Kidney glomerular epithelial cell (primary cell): Measurements from ENCODE around the gene GPR3.
"Not testable (repeated sequence)": the region's sequence is repeated elsewhere in the genome, so short reads cannot be mapped to it uniquely, and the experiment has no call there.

Source experiments
- DNase-seq: peaks from one replicate; lab custom pipeline; 2025; lab: John Stamatoyannopoulos, UW

Gene GPR3

GRCh38 chr1:27428316-27429028 lies 36.0 kb downstream of the GPR3 start:
- DNase-seq: no peak

GRCh38 chr1:27429029-27429425 lies 36.6 kb downstream of the GPR3 start:
- DNase-seq: no peak

GRCh38 chr1:27430903-27431600 lies 38.6 kb downstream of the GPR3 start:
- peak; percentile 9 for DNase-seq

GRCh38 chr1:27431601-27431940 lies 39.1 kb downstream of the GPR3 start:
- no peak for DNase-seq

- DNase-seq: not testable (repeated sequence)
These were observed 40.3 kb downstream of the GPR3 start for GRCh38 chr1:27432725-27433124.

GRCh38 chr1:27433706-27434105 lies 41.3 kb downstream of the GPR3 start:
- DNase-seq: no peak

- DNase-seq: no peak
These were observed 43.3 kb downstream of the GPR3 start for GRCh38 chr1:27435566-27436203.

GRCh38 chr1:27436204-27437159 lies 44.1 kb downstream of the GPR3 start:
- peak; percentile 45 for DNase-seq

GRCh38 chr1:27438621-27439061 lies 46.2 kb downstream of the GPR3 start:
- DNase-seq: no peak

- no peak for DNase-seq
These were observed 46.7 kb downstream of the GPR3 start for GRCh38 chr1:27439150-27439549.

GRCh38 chr1:27444632-27445031 lies 52.2 kb downstream of the GPR3 start:
- DNase-seq: no peak
